Measurements from ENCODE around the gene LARGE1.

GRCh38 chr22:33315954-33316353, 604.3 kb downstream of the LARGE1 start:
- TF ChIP-seq, protein P1, sequence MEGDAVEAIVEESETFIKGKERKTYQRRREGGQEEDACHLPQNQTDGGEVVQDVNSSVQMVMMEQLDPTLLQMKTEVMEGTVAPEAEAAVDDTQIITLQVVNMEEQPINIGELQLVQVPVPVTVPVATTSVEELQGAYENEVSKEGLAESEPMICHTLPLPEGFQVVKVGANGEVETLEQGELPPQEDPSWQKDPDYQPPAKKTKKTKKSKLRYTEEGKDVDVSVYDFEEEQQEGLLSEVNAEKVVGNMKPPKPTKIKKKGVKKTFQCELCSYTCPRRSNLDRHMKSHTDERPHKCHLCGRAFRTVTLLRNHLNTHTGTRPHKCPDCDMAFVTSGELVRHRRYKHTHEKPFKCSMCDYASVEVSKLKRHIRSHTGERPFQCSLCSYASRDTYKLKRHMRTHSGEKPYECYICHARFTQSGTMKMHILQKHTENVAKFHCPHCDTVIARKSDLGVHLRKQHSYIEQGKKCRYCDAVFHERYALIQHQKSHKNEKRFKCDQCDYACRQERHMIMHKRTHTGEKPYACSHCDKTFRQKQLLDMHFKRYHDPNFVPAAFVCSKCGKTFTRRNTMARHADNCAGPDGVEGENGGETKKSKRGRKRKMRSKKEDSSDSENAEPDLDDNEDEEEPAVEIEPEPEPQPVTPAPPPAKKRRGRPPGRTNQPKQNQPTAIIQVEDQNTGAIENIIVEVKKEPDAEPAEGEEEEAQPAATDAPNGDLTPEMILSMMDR (IDR thresholded peaks at IDR 0.05; ENCODE audit: borderline replicate concordance, extremely low read depth, low read length, poor library complexity, severe bottlenecking), result no peak
- TF ChIP-seq EZH2 (IDR thresholded peaks at IDR 0.05; ENCODE audit: borderline replicate concordance, low read depth, low read length, severe bottlenecking), result no peak

Measured in DND-41 (cell line).